ENCODE data around the gene USP6NL. TPM values are rescaled to one million over a fixed set of nuclear protein-coding genes. Genes with fewer than 3 reads are reported as not detected.

The USP6NL gene
- total and polyA plus RNA-seq, 9 of the 15 experiments (the other 6 are each of a cell fraction or from before 2014, with no cell fraction given) = 3.2 to 26.6 (median 19.8) TPM

GRCh38 chr10:11602919-11603523, 8.4 kb downstream of the USP6NL start (continued):
- no peak for TF ChIP-seq ZBTB11 (CRISPR knock-in tag; IDR thresholded peaks at IDR 0.05)
- TF ChIP-seq REST (IDR thresholded peaks at IDR 0.05; ENCODE audit: borderline replicate concordance) = 0 out of 2 replicates have a peak, but pooled peaks have one; percentile 2
- no peak for TF ChIP-seq REST (CRISPR knock-in tag; IDR thresholded peaks at IDR 0.05; ENCODE audit: low read depth)
- peak; percentile 78; the same call in 1 of the 2 replicates for TF ChIP-seq SMARCE1 (IDR thresholded peaks at IDR 0.05)
- no peak for TF ChIP-seq OTX1 (CRISPR knock-in tag; IDR thresholded peaks at IDR 0.05)
- no peak for TF ChIP-seq PBX2 (CRISPR knock-in tag; IDR thresholded peaks at IDR 0.05; ENCODE audit: low read depth)
- no peak for TF ChIP-seq PBX2 (tag; conservative IDR thresholded peaks at IDR 0.05; ENCODE audit: low read depth)
- no peak for TF ChIP-seq TRIM28 (IDR thresholded peaks at IDR 0.05)
- TF ChIP-seq BACH1 (tag; IDR thresholded peaks at IDR 0.05) = no peak
- TF ChIP-seq HDAC1 (IDR thresholded peaks at IDR 0.05) = 0 out of 4 replicates have a peak, but pooled peaks of 1 of the 2 experiments have one; percentile 37
- peak; percentile 29; the same call in 1 of the 2 replicates for TF ChIP-seq ZBTB2 (IDR thresholded peaks at IDR 0.05)
